Epithelial cell of proximal tubule (primary cell): ENCODE measurements around the gene SULF2. TPM values are rescaled to one million over a fixed set of nuclear protein-coding genes. Genes with fewer than 3 reads are reported as not detected.

ENCODE experiments used
- DNase-seq: peaks from one replicate; pipeline ENCODE4 v3.0.0-alpha.2; 2011; ENCODE audit warnings: low read depth
- H3K4me3 ChIP-seq: 2 replicates; pipeline ENCODE4 v1.5.1; 2011; ENCODE audit warnings: low read depth, mild to moderate bottlenecking, low read length
- CTCF ChIP-seq: conservative IDR thresholded peaks from 2 replicates; pipeline ENCODE4 v1.5.1; 2012; ENCODE audit warnings: low read depth, mild to moderate bottlenecking, low read length
- total RNA-seq: library from RNA; depleted of rRNA; stranded (reverse); fragments of >200 nt; gene quantifications from 2 replicates; pipeline ENCODE4 v1.2.3, GENCODE V29; 2015

The SULF2 gene
- total RNA-seq, 1 donor from 2014 or later = 20.4 TPM

GRCh38 chr20:47666304-47666703 is 119.0 kb downstream of the SULF2 start:
- no peak overlapping the region for H3K4me3 ChIP-seq
- no peak for TF ChIP-seq CTCF
- DNase-seq = no peak

GRCh38 chr20:47665221-47665991 is 119.9 kb downstream of the SULF2 start:
- TF ChIP-seq CTCF = no peak
- H3K4me3 ChIP-seq = no peak overlapping the region
- DNase-seq = no peak

- DNase-seq = no peak
- no peak for TF ChIP-seq CTCF
- no peak overlapping the region for H3K4me3 ChIP-seq
Observed at GRCh38 chr20:47664744-47665143, 120.5 kb downstream of the SULF2 start.

GRCh38 chr20:47664068-47664437 is 121.2 kb downstream of the SULF2 start:
- no peak overlapping the region for H3K4me3 ChIP-seq
- no peak for TF ChIP-seq CTCF
- no peak for DNase-seq

GRCh38 chr20:47663354-47664067 is 121.8 kb downstream of the SULF2 start:
- TF ChIP-seq CTCF = peak; percentile 98
- peak; percentile 4 for DNase-seq
- H3K4me3 ChIP-seq = no peak overlapping the region

- no peak for TF ChIP-seq CTCF
- DNase-seq = no peak
- H3K4me3 ChIP-seq = no peak overlapping the region
Observed at GRCh38 chr20:47662483-47663353, 122.6 kb downstream of the SULF2 start.
